ENCODE measurements around the gene SORBS2. TPM values are rescaled to one million over a fixed set of nuclear protein-coding genes. Genes with fewer than 3 reads are reported as not detected.

Gene SORBS2
- total and polyA plus RNA-seq, 2 donors (not counting 1 experiment from before 2014, with no cell fraction given) = 0.33 to 3.0 TPM

DNA sequence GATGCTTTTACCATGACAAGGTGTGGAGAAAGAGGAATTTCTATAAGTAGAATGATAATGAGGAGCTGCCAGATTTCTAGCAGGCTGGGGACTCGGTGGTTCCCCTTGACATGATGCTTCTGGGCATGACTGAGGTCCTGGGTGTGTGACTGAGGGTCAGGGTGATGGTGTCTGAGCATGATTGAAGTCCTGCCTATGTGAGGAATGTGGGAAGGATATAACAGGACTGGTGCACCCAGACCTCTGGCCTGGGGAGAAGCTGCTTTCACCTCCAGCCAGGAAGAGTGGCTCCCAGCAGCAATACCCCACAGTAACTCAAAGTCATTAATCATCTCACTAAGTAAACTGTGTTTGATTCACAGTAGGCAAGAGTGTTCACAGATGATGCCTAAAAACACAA, 17.4 kb downstream of the SORBS2 start:
- Histone ChIP-seq H3K4me3 (replicated peaks in 1 of 4; ENCODE audit: control extremely low read depth in 1 of 4, insufficient read depth in 1 of 4, low read depth in 3 of 4, low read length in 4 of 4) (no peak overlapping the region), H3K27ac (ENCODE audit: insufficient read depth, low read length) (no peak overlapping the region), H3K36me3 (ENCODE audit: control insufficient read depth, insufficient read depth, low read length) (no peaks in the 10 kb centered on the region), H2AFZ (ENCODE audit: low read length) (no peak overlapping the region), H3K9me3 (ENCODE audit: control insufficient read depth, insufficient read depth, low read depth, low read length) (no peaks in the 10 kb centered on the region), H3K79me2 (ENCODE audit: control insufficient read depth, insufficient read depth, low read length) (no peaks in the 10 kb centered on the region), H3K4me2 (ENCODE audit: extremely low read depth, insufficient read depth, low read length) (no peak overlapping the region), H3K4me1 (ENCODE audit: control insufficient read depth, extremely low read depth, insufficient read depth, low read length) (peaks cover 6% of the 10 kb centered on the region), H4K20me1 (ENCODE audit: control insufficient read depth, extremely low read depth, insufficient read depth, low read length) (no peaks in the 10 kb centered on the region), H3K27me3 (ENCODE audit: control insufficient read depth, insufficient read depth, low read length) (no peaks in the 10 kb centered on the region), H3K9ac (ENCODE audit: insufficient read depth, low read length) (no peak overlapping the region)
- TF ChIP-seq, protein P1, sequence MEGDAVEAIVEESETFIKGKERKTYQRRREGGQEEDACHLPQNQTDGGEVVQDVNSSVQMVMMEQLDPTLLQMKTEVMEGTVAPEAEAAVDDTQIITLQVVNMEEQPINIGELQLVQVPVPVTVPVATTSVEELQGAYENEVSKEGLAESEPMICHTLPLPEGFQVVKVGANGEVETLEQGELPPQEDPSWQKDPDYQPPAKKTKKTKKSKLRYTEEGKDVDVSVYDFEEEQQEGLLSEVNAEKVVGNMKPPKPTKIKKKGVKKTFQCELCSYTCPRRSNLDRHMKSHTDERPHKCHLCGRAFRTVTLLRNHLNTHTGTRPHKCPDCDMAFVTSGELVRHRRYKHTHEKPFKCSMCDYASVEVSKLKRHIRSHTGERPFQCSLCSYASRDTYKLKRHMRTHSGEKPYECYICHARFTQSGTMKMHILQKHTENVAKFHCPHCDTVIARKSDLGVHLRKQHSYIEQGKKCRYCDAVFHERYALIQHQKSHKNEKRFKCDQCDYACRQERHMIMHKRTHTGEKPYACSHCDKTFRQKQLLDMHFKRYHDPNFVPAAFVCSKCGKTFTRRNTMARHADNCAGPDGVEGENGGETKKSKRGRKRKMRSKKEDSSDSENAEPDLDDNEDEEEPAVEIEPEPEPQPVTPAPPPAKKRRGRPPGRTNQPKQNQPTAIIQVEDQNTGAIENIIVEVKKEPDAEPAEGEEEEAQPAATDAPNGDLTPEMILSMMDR (conservative IDR thresholded peaks at IDR 0.05 in 1 of 2, IDR thresholded peaks at IDR 0.05 in 1 of 2; ENCODE audit: low read depth in 1 of 2, low read length in 2 of 2) = no peak
- no peak for TF ChIP-seq EZH2 (IDR thresholded peaks at IDR 0.05; ENCODE audit: low read length, missing control alignments)
- peak in 1 of 2 donors; percentile 20 for DNase-seq (ENCODE audit: low read depth in 2 of 2)

DNA sequence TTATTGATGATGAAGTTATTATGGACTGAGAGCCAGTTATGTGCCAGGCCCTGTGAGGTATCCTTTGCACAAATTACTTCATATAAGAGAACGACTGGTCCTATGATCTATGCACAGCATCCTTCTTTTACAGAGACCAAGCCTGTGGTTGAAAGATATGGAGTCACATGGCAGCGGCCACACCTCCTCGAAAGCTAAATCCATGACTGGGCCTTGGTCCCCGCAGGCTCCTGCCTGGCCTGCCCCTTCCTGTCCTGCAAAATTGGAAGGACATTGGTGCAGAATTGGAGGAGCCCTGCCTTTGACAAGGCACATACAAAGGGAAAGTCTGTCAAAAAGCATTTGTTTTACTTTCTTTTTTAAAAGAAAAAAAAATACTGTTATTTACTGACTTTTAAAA, 18.3 kb downstream of the SORBS2 start:
- H3K36me3 ChIP-seq (ENCODE audit: control insufficient read depth, insufficient read depth, low read length) = no peaks in the 10 kb centered on the region
- no peak for DNase-seq (ENCODE audit: low read depth in 2 of 2)
- no peaks in the 10 kb centered on the region for H3K27me3 ChIP-seq (ENCODE audit: control insufficient read depth, insufficient read depth, low read length)
- no peak overlapping the region for H2AFZ ChIP-seq (ENCODE audit: low read length)
- peaks cover 6% of the 10 kb centered on the region for H3K4me1 ChIP-seq (ENCODE audit: control insufficient read depth, extremely low read depth, insufficient read depth, low read length)
- H3K9me3 ChIP-seq (ENCODE audit: control insufficient read depth, insufficient read depth, low read depth, low read length) = no peaks in the 10 kb centered on the region
- no peak overlapping the region for H3K4me2 ChIP-seq (ENCODE audit: extremely low read depth, insufficient read depth, low read length)
- no peak overlapping the region for H3K4me3 ChIP-seq (replicated peaks in 1 of 4; ENCODE audit: control extremely low read depth in 1 of 4, insufficient read depth in 1 of 4, low read depth in 3 of 4, low read length in 4 of 4)
- TF ChIP-seq EZH2 (IDR thresholded peaks at IDR 0.05; ENCODE audit: low read length, missing control alignments) = no peak
- TF ChIP-seq, protein P1 (conservative IDR thresholded peaks at IDR 0.05 in 1 of 2, IDR thresholded peaks at IDR 0.05 in 1 of 2; ENCODE audit: low read depth in 1 of 2, low read length in 2 of 2) = no peak
- H4K20me1 ChIP-seq (ENCODE audit: control insufficient read depth, extremely low read depth, insufficient read depth, low read length) = no peaks in the 10 kb centered on the region
- H3K27ac ChIP-seq (ENCODE audit: insufficient read depth, low read length) = no peak overlapping the region
- H3K79me2 ChIP-seq (ENCODE audit: control insufficient read depth, insufficient read depth, low read length) = no peaks in the 10 kb centered on the region
- H3K9ac ChIP-seq (ENCODE audit: insufficient read depth, low read length) = no peak overlapping the region

GRCh38 chr4:185793116-185793485, 18.9 kb downstream of the SORBS2 start:
- H3K4me1 ChIP-seq (ENCODE audit: control insufficient read depth, extremely low read depth, insufficient read depth, low read length) = peaks cover 6% of the 10 kb centered on the region
- H3K9me3 ChIP-seq (ENCODE audit: control insufficient read depth, insufficient read depth, low read depth, low read length) = no peaks in the 10 kb centered on the region
- no peak overlapping the region for H3K27ac ChIP-seq (ENCODE audit: insufficient read depth, low read length)
- H3K4me3 ChIP-seq (replicated peaks in 1 of 4; ENCODE audit: control extremely low read depth in 1 of 4, insufficient read depth in 1 of 4, low read depth in 3 of 4, low read length in 4 of 4) = no peak overlapping the region
- H4K20me1 ChIP-seq (ENCODE audit: control insufficient read depth, extremely low read depth, insufficient read depth, low read length) = no peaks in the 10 kb centered on the region
- H3K27me3 ChIP-seq (ENCODE audit: control insufficient read depth, insufficient read depth, low read length) = no peaks in the 10 kb centered on the region
- TF ChIP-seq, protein P1 (conservative IDR thresholded peaks at IDR 0.05 in 1 of 2, IDR thresholded peaks at IDR 0.05 in 1 of 2; ENCODE audit: low read depth in 1 of 2, low read length in 2 of 2) = no peak
- TF ChIP-seq EZH2 (IDR thresholded peaks at IDR 0.05; ENCODE audit: low read length, missing control alignments) = no peak
- H3K9ac ChIP-seq (ENCODE audit: insufficient read depth, low read length) = no peak overlapping the region
- H3K79me2 ChIP-seq (ENCODE audit: control insufficient read depth, insufficient read depth, low read length) = no peaks in the 10 kb centered on the region
- H3K36me3 ChIP-seq (ENCODE audit: control insufficient read depth, insufficient read depth, low read length) = no peaks in the 10 kb centered on the region
- no peak overlapping the region for H3K4me2 ChIP-seq (ENCODE audit: extremely low read depth, insufficient read depth, low read length)
- no peak for DNase-seq (ENCODE audit: low read depth in 2 of 2)
- H2AFZ ChIP-seq (ENCODE audit: low read length) = no peak overlapping the region

All from fibroblast of lung (primary cell).